ENCODE results near the gene SRGAP1.
"Not testable (repeated sequence)": the region's sequence is repeated elsewhere in the genome, so short reads cannot be mapped to it uniquely, and the experiment has no call there.

Gene SRGAP1

DNA sequence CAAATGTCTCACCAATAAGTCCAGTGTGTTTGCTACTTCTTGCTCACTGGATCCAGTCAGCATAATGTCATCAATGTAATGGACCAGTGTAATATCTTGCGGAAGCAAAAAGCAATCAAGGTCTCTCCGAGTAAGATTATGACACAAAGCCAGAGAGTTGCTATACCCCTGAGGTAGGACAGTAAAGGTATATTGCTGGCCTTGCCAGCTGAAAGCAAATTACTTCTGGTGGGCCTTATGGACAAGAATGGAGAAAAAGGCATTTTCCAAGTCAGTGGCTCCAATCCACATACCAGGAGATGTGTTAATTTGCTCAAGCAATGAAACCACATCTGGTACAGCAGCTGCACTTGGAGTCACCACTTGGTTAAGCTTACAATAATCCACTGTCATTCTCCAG, 288.2 kb downstream of the SRGAP1 start:
- DNase-seq: not testable (repeated sequence)

DNA sequence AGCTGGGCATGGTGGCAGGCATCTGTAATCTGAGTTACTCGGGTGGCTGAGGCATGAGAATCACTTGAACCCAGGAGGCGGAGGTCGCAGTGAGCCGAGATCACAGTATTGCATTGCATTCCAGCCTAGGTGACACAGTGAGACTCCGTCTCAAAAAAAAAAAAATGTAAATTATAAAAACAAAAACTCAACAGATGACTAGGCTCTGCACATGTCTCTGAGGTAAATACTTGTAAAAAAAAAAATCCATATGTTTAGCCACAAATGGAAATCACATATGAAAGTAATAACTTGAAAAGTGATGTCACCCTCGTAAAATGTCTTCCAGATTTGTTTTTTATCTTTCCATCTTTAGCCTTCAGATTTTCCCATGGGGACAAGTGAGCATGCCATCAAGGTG, 292.6 kb downstream of the SRGAP1 start:
- peak; percentile 74 for DNase-seq

DNA sequence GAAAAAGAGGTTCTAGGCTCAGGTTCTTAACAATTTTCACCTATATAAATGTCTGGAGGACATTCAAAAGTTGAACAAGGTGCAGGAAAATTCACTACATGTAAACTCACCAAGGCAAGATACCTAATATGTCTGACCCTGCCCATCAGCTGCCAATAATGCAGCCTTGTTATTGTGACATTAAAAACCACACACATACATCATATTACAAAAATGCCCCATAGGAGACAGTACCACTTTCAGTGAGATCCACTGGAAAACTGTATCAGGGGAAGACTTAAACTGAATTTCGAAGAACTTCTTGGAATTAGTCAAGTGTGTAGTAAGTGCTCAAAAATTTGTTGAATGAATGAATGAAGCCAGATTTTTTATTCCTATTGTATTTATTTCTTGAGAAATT, 294.5 kb downstream of the SRGAP1 start:
- DNase-seq: peak; percentile 8

DNA sequence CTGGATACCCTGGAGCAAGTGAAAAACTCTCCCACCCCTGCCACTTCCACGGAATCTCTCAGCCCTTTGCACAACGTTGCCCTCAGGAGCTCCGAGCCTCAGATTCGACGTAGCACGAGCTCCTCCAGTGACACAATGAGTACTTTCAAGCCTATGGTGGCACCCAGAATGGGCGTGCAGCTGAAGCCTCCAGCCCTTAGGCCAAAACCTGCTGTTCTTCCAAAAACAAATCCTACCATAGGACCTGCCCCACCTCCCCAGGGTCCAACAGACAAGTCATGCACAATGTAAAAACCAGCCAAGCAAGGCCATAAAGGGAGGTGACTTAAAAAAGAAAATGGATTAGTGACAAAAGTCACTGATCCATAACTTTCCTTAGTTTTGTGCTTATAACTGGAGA, 297.9 kb downstream of the SRGAP1 start:
- DNase-seq: no peak

DNA sequence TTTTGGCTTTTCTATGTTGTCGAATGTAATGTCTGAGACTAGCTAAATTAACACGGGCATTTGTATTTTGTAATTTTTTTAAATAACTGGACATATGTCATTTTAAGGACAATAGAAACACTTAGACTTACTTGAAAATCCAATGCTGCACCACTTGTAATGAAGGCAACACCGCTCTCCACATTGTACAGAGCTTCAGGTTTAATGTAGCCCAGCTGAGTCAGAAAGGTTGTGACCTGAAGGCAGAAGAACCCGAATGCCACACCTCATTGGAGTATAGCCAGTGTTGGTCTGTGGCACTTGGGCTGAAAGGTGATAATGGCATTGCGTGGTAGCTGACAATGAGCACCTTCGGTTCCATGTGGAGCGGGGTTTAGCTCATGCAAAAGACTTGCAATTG, 298.3 kb downstream of the SRGAP1 start:
- DNase-seq: no peak

DNA sequence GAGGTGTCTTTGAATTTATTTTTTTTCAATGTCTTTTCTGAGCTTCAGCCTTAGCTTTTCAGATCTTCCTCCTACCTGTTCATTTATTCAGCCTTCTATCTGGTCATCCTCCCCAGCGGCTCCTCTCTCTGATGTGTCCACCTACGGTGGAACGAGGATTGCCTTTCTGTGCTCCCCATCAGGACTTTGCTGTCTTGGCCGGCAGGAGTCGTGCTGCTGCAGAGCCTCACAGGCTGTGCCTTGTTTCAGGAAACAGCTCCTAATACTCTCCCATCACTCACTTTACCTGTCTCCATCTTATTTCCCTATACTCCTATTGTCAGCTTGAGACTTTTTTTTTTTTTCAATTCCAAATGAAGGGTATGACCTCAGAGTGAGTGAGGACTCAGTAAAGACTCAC, 300.7 kb downstream of the SRGAP1 start:
- DNase-seq: no peak

DNA sequence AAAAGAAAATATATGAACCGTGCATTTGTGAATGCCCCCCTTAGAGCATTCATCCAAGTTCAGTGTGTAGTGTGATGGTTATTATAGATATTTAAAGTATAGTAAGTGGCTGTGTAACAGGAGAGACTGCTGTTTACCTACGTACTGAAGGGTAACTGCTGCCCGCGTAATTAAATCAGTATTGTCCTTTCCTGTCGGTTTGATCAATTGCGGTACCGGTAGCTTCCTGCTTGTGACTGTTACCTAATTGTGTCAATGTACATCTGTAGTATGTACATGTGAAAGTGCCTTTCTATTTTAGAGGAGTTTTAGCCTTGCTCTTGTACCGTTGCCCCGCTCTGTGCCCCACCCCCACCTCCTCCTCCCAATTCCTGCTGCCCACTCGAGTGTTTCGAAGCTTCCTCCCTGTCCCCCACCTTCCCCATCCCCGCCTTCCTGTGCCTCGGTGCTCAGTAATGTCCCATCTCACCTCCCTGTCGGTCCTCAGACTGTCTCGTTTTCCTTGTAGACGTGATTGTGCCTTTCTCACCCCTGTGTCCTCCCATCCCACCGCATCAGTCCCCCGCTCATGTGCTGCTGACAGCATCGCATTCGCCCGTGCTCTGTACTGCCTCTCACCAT, 302.6 kb downstream of the SRGAP1 start:
- no peak for DNase-seq

DNA sequence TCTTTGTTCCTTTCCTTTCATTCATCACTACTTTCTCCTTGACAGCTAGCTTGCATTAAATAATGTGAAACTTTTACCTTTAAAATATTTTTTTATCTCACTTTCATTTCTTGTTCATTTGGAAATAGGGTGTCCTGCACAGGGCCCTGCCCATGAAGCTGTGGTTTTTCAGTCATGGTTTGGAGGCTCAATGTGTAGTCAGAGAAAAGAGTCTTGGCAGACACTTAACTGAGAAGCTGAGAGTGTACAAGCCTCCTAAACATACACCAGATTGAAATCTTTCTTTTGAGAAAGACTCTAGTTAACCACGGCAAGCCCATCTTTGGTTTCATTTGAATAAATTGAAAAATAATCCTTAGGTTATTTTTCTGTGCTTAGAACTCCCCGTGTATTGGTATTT, 303.4 kb downstream of the SRGAP1 start:
- no peak for DNase-seq

DNA sequence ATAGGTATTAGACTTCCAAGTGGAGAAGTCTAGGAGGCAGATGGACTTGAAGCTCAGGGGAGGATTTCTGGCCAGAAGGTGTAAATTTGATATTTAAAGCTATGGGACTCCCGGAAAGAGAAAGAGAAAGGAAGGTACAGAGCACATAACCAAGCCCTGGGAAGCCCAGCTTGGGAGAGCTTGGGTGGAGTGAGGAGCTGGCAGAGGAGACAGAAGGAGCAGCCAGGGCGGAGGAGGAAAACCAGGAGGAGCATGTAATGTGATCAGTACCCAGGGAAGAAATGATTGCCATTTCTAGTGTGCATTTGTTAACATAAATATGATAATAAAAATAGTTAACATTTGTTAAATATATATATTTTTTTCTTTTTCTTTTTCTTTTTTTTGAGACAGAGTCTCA, 310.2 kb downstream of the SRGAP1 start:
- DNase-seq: no peak

DNA sequence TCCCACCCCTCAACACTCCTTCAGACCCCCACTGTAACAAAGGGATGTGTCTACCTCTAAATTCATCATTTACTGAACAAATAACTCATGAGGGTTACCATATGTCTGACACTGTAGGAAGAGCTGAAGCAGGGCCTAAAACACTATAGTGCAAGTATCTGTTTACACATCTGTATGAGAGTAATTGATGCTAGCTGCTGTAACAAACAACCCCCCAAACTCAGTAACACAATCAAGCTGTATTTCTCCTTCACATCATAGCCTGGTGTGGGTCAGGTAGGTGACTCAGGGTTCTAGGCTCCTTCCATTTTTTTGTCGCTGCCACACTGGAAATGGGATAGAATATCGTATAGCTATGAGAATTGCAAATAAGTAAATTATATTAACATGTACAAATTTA, 312.6 kb downstream of the SRGAP1 start:
- no peak for DNase-seq

DNA sequence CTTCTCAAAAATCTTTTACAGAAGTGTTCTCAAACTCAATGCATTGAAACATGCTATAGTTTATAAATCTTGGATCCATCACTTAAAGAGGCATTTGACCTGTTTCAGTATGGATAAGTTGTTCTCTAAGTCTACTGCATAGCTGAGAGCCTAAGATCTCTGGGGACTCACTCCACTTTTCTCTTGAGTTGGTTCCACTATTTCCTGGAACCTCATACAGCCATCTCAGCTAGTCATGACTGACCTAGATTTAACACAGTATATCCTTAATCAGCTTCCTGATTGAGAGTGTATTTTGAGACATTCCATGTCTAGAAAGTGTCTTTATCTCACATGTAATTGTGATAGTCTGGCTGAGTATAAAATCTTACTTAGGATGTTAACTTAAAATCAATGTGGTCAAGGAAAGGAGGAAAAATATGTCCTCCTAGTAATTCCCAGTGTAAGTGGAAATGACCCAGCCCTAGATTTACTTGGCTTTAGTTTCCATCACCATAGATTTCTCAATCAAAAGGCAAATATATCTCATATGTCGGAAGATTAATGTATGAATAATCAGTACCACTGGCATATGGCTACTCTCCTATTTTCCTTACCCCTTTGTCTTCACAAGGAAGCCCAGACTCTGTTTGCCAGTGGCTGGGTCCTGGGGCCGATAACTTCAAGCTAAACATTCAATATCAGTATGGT, 315.7 kb downstream of the SRGAP1 start:
- peak; percentile 53 for DNase-seq

DNA sequence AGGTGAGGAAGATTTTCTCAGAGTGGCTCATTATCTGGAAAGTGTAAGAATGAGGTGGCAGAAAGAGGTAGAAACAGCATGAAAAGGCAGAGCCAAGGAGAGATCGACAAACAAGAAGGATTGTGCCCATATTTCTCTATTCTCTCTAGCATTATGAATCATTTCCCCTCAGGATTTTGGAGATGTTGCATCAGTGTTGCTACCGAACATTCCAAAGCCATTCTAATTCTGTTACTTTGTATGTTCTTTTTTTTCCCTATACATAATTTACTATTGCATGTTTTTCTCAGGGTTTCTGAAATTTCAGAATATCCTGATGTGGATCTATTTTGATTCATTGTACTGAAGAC, 316.2 kb downstream of the SRGAP1 start:
- peak; percentile 88 for DNase-seq

DNA sequence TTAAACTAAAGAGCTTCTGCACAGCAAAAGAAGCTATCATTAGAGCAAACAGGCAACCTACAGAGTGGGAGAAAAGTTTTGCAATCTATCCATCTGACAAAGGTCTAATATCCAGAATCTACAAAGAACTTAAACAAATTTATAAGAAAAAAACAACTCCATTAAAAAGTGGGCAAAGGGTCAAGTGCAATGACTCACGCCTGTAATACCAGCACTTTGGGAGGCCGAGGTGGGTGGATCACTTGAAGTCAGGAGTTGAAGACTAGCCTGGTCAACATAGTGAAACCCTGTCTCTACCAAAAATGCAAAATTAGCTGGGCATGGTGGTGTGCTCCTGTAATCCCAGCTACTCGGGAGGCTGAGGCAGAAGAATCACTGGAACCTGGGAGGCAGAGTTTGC, 322.1 kb downstream of the SRGAP1 start:
- peak; percentile 43 for DNase-seq

DNA sequence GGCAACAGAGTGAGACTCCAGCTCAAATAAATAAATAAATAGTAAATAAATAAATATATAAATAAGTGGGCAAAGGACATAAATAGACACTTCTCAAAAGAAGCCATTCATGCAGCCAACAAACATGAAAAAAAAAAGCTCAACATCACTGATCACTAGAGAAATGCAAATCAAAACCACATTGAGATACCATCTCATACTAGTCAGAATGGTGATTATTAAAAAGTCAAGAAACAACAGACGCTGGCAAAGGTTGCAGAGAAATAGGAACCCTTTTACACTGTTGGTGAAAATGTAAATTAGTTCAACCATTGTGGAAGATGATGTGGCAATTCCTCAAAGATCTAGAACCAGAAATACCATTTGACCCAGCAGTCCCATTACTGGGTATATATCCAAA, 322.5 kb downstream of the SRGAP1 start:
- DNase-seq: peak; percentile 58

DNA sequence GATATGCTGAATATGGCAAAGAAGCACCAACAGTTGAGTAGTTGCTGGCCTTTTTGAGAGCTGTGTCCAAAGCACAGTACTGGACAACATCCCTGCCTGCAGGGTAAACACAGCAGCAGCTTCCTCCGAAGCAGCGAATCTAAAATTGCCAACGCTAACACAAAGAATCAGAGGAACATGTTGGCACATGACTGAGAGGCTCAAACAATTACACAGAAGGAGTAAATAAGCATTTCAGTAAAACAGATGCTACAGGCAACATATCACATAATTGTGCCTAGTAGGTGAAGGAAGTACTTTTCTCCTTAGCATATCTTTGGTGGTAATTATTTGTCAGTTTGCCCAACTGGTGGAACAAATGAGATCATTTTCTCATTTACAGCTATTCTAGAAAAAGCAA, 325.5 kb downstream of the SRGAP1 start:
- no peak for DNase-seq

DNA sequence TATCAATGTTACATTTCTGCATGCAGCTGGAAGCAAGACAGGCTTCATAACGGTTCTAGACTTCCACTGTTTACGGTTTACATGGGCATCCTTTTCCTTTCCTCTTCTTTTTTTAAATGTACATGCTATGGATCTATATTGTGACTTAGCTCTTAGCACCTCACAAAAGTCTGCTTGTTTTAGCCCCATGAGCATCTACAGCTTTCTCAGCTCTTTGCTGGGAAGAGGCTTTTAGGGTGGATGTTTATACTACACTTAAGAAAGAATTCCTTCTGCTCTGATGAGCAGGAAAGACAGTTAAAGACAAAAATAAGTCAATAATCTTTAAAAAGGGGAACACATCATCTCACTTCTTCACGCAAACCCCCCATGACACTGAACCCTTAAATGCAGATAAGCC, 326.2 kb downstream of the SRGAP1 start:
- no peak for DNase-seq

DNA sequence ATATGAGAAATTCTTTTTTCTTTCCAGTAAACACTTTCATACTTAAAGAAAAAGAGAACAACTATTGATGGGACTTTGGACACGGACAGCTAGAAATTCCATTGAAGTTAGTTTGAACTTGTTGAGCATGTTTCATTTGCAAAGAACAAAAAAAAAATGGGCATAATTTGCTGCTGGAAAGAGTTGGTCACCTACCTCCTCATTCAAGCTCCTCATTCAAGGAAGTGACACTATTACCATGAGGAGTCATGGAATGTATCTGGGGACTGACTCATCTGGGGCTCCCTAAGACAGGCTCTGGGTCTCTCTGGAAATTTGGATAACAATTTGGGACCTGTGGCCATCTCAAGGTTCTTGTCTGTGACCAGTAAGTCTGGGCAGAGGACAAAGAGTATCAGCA, 327.2 kb downstream of the SRGAP1 start:
- peak; percentile 90 for DNase-seq

DNA sequence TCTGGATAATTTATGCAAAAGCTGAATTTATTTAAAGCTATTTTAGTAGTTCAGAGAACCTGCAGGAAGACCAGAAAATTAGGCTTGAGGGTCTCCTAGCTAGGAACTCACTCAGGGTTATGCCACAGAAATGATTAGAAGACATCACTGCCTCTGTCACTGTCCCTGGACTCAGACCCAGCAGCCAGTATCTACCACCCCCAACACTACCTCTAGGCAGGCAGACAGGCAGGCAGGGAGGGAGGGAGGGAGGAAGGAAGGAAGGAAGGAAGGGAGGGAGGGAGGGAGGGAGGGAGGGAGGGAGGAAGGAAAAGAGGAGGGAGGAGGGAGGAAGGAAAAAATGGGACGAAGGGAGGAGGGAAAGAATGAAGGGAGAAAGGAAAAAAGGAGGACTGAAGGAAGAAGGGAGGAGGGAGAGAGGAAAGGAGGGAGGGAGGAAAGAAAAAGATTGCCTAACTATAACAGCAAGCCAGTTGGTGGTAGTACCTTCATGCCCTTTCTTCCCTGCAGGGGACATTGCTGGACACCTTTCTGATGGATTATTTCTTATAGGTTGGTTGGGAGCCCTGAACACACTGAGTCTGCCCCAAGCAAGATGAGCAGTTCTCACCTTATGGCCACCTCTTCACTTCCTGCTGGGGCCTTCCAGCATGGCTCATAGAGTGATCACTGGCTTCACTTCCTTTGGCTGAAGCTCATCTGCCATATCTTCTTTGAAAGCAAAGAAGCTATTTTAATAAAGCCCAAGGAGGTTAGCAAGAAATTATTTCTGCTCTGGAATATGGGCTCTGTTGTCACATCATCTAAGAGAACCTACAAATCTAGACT, 327.9 kb downstream of the SRGAP1 start:
- DNase-seq: no peak

DNA sequence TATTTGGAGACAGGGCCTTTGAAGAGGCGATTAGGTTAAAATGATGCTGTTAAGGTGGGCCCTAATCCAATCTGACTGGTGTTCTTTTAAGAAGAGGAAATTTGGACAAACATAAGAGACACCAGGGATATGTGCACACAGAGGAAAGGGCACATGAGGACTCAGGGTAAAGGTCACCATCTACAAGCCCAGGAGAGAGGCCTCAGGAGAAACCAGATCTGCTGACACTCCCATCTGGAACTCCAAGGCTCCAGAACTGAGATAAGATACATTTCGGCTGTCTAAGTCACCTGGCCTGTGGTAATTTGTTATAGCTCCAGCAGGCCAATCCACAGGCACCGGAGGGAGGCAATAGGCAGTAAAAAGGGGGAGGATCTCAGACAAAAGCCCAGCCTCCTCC, 329.0 kb downstream of the SRGAP1 start:
- DNase-seq: no peak

DNA sequence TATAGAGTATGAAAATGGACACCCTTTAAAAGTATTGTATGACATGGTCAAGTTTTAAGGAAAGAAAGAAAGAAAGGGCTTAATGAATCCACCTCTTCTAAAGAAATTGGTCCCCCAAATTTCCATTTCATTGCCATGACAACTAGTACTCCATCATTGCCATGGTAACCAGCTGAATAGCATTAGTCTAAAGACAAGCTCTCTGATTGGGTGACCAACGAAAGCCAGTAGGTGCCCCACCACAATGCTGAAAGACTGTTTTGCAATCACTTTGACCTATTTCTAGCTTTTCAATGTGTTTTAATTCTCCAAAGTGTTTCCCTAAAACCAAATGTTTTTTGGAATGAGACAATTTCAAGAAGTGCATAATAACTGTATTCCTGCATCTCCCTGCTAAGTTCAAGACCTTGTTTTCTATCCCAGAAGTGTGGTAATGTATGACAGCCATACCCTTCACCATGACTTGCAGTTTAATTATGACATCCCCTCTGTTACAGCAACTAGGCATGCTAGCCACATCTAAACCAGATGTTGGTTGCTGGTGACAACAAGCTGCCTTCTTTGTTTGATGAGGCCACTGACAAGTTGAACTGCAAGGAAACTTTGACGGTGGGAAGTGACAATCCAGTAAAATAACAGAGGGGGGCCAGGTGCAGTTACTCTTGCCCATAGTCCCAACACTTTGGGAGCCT, 330.9 kb downstream of the SRGAP1 start:
- peak; percentile 45 for DNase-seq

DNA sequence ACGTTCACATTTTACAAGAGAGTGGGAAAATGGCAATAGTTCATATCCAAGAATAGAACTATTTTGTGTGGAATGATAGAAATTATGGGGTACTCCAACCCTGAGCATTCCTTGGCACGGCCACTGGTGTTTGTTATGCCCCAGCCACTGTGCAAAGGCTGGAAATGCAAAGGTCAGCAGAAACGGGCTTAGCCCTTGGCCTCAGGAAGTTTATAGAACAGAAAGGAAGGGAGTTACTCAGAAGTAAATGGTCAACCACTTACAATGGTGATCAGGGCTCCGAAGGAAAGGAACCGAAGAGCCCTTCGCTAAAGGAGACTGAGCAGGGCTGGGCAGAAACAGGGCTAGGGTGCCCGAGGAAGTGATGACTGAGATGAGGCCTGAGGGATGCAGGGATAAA, 332.5 kb downstream of the SRGAP1 start:
- no peak for DNase-seq

DNA sequence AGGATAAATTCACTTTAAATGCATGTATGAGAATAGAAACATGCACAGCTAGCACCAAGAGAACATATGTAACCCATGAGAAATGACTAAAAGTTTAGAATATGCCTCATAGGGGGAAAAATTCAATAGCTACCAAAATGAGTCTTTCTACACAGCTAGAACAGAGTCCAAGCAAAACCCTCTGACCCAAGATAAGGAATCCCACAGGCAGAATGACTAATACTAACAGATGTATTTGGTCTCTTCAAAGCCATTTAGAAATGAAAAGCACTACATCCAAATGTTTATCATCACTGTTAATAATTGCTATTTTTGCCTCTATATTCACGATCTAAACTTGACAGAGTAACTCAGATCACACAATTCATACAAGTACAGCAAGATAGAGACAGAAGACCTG, 333.6 kb downstream of the SRGAP1 start:
- DNase-seq: peak; percentile 90

DNA sequence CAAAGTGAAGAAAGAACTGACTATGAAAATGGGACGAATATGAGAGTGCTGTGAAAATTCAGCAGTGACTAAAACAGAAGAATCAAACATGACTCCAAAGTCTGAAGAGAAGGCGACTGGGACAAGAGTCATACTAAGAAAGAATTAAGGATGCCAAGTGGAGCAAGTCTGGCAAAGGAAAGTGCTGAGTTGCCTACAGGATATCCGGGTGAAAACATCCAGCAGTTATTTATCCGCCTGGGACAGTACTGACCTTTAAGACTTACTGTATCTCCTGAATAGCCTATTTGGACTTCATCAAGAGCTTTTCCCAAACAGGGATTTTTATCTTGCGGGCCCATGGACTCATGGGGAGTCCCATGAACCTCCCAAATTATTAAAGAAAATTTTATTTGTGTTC, 336.5 kb downstream of the SRGAP1 start:
- DNase-seq: peak; percentile 78

All from fibroblast of skin of right biceps (primary cell).